ENCODE measurements around the gene KDM4F.

- no peak for TF ChIP-seq POLR2AphosphoS5 (IDR thresholded peaks at IDR 0.05; ENCODE audit: insufficient read depth in 1 of 2, low read depth in 1 of 2)
- no peak for TF ChIP-seq CTCF (IDR thresholded peaks at IDR 0.05)
- no peak for TF ChIP-seq POLR2A (IDR thresholded peaks at IDR 0.05)
Measured at GRCh38 chr11:95042906-95043305, 6.3 kb upstream of the KDM4F start.
